HepG2 (cell line): ENCODE data around the gene CPM. TPM values are rescaled to one million over a fixed set of nuclear protein-coding genes. Genes with fewer than 3 reads are reported as not detected.

Source experiments
- ATAC-seq: fragments of 200-7000 bp; cut with Tn5 transposase; 3 replicates; pipeline ENCODE4 v1.9.1; 2020; ENCODE audit warnings: mild to moderate bottlenecking, moderate library complexity
- BruUV-seq: library from RNA; stranded (reverse); fragments of 400-500 nt; replicated peaks from 2 replicates; lab custom pipeline; 2021; lab: Mats Ljungman, UMichigan
- CTCF ChIA-PET: fragments of 300-600 bp; formaldehyde crosslinking; extraction: SDS; loops from one replicate; lab custom pipeline; 2021; ENCODE audit warnings: low total read pairs, inconsistent platforms, low intra/inter-chr PET ratio; lab: Yijun Ruan, JAX
- POLR2A ChIA-PET: fragments of 350-600 bp; sonication (Branson Sonifier 250); formaldehyde crosslinking; loops from one replicate; lab custom pipeline; 2020; ENCODE audit warnings: antibody characterized with exemption, inconsistent platforms; lab: Yijun Ruan, JAX
- DNase-seq: peaks from one replicate; pipeline ENCODE4 v3.0.0-alpha.2; 2015; ENCODE audit warnings: low spot score
- FAIRE-seq: peaks from 3 replicates; lab custom pipeline; 2011; peaks lifted over from hg19 to GRCh38; lab: Jason Lieb, UNC
- H2AFZ ChIP-seq: one replicate; pipeline ENCODE4 v1.6.1; 2011; ENCODE audit warnings: low read length, inconsistent platforms
- H3K27ac ChIP-seq: fragments of 300-600 bp; 3 replicates; pipeline ENCODE4 v1.8.0; 2011; ENCODE audit warnings: mixed run types, mild to moderate bottlenecking, mixed read lengths, low read length, inconsistent platforms; ENCODE audit not compliant: insufficient read depth; ENCODE audit errors: extremely low read length
- H3K27me3 ChIP-seq, 2 experiments: fragments of 200-600 bp in 1 of 2; 2 replicates in 1 of 2; 3 replicates in 1 of 2; pipeline versions ENCODE4 v1.6.0 to v1.8.0; 2011; ENCODE audit warnings: low read length in 2 of 2, mild to moderate bottlenecking in 2 of 2, moderate library complexity in 2 of 2, inconsistent platforms in 1 of 2; ENCODE audit not compliant: insufficient read depth in 2 of 2, control insufficient read depth in 1 of 2
- H3K36me3 ChIP-seq, 2 experiments: fragments of 200-600 bp in 1 of 2; replicated peaks in 1 of 2; 2 replicates in 1 of 2; 3 replicates in 1 of 2; pipeline versions ENCODE4 v1.5.1 to v1.8.0; 2011; ENCODE audit warnings: low read length in 2 of 2, inconsistent platforms in 1 of 2; ENCODE audit not compliant: insufficient read depth in 2 of 2, control insufficient read depth in 1 of 2
- H3K4me1 ChIP-seq: 2 replicates; pipeline ENCODE4 v1.5.1; 2012; ENCODE audit warnings: low read length, inconsistent platforms; ENCODE audit not compliant: insufficient read depth
- H3K4me2 ChIP-seq: 2 replicates; pipeline ENCODE4 v1.6.0; 2011; ENCODE audit warnings: low read depth, low read length, inconsistent platforms
- H3K4me3 ChIP-seq, 3 experiments: fragments of 200-600 bp in 1 of 3; sonication (generic), shearing (Covaris generic) in 1 of 3; replicated peaks in 1 of 3; 2 replicates each; pipeline ENCODE4 v1.5.1; 2011 to 2016; ENCODE audit warnings: low read length in 3 of 3, inconsistent platforms in 2 of 3, low read depth in 2 of 3, mild to moderate bottlenecking in 2 of 3, control low read depth in 1 of 3, mixed read lengths in 1 of 3; ENCODE audit not compliant: insufficient read depth in 1 of 3
- H3K79me2 ChIP-seq: one replicate; pipeline ENCODE4 v1.6.1; 2011; ENCODE audit warnings: low read length, inconsistent platforms; ENCODE audit not compliant: insufficient read depth
- H3K9ac ChIP-seq: 2 replicates; pipeline ENCODE4 v1.6.0; 2011; ENCODE audit warnings: mild to moderate bottlenecking, low read depth, low read length, inconsistent platforms; ENCODE audit not compliant: insufficient read depth
- H3K9me3 ChIP-seq: 2 replicates; pipeline ENCODE4 v1.5.1; 2012; ENCODE audit warnings: mild to moderate bottlenecking, low read length
- H4K20me1 ChIP-seq: 2 replicates; pipeline ENCODE4 v1.6.0; 2011; ENCODE audit warnings: inconsistent platforms, mild to moderate bottlenecking, low read length, moderate library complexity; ENCODE audit not compliant: insufficient read depth
- CEBPB ChIP-seq: IDR thresholded peaks from 2 replicates; pipeline ENCODE4 v1.6.1; 2011; ENCODE audit warnings: low read depth, low read length, improper control_type of control experiment, borderline replicate concordance
- CEBPG ChIP-seq: IDR thresholded peaks from 2 replicates; pipeline ENCODE4 v1.6.1; 2016
- DPF2 ChIP-seq: sonication (generic); formaldehyde crosslinking; IDR thresholded peaks from 2 replicates; pipeline ENCODE4 v1.4.0; 2020; ENCODE audit warnings: mild to moderate bottlenecking, low read depth, missing genetic modification reagents, borderline replicate concordance
- MEIS2 ChIP-seq: sonication (generic); formaldehyde crosslinking; IDR thresholded peaks from 2 replicates; pipeline ENCODE4 v1.9.0; 2021; ENCODE audit warnings: mild to moderate bottlenecking, missing genetic modification reagents
- NPAS2 ChIP-seq: sonication (generic); formaldehyde crosslinking; IDR thresholded peaks from 2 replicates; pipeline ENCODE4 v1.8.0; 2022; ENCODE audit warnings: mild to moderate bottlenecking, missing genetic modification reagents, borderline replicate concordance
- RBFOX2 ChIP-seq: fragments of 200-400 bp; formaldehyde crosslinking; IDR thresholded peaks from 2 replicates; pipeline ENCODE4 v1.6.1; 2017; ENCODE audit warnings: low read depth, mild to moderate bottlenecking, low read length
- YY1 ChIP-seq: IDR thresholded peaks from 2 replicates; pipeline ENCODE4 v1.6.1; 2011; ENCODE audit warnings: low read length, low read depth, moderate library complexity, mild to moderate bottlenecking; ENCODE audit not compliant: insufficient read depth, insufficient replicate concordance
- ZBTB34 ChIP-seq: sonication (generic); formaldehyde crosslinking; IDR thresholded peaks from 2 replicates; pipeline ENCODE4 v1.8.0; 2022; ENCODE audit warnings: mild to moderate bottlenecking, missing genetic modification reagents
- ZIK1 ChIP-seq: sonication (generic); formaldehyde crosslinking; IDR thresholded peaks from 2 replicates; pipeline ENCODE4 v1.5.0; 2020; ENCODE audit warnings: mild to moderate bottlenecking, low read depth, missing genetic modification reagents, borderline replicate concordance
- ZNF350 ChIP-seq: sonication (generic); formaldehyde crosslinking; IDR thresholded peaks from 2 replicates; pipeline ENCODE4 v1.4.0; 2020; ENCODE audit warnings: mild to moderate bottlenecking, low read depth, missing genetic modification reagents, borderline replicate concordance
- ZNF562 ChIP-seq: sonication (generic); formaldehyde crosslinking; IDR thresholded peaks from 2 replicates; pipeline ENCODE4 v1.8.0; 2022; ENCODE audit warnings: missing genetic modification reagents, borderline replicate concordance
- ZNF709 ChIP-seq: sonication (generic); formaldehyde crosslinking; IDR thresholded peaks from 2 replicates; pipeline ENCODE4 v1.5.0; 2020; ENCODE audit warnings: mild to moderate bottlenecking, missing genetic modification reagents
- ZNF839 ChIP-seq: sonication (generic); formaldehyde crosslinking; IDR thresholded peaks from 2 replicates; pipeline ENCODE4 v1.4.0; 2020; ENCODE audit warnings: missing genetic modification reagents, mild to moderate bottlenecking, borderline replicate concordance
- in situ Hi-C: cut with HindIII; loops from 2 replicates; pipeline ENCODE4 v1.10.0; 2017; ENCODE audit warnings: low pct_unique_long_range_greater_than_20kb; ENCODE audit not compliant: extremely low pct_ligation_motif_present
- intact Hi-C: fragments of 100-400 bp; cut with micrococcal nuclease; formaldehyde crosslinking; loops from one replicate; pipeline ENCODE4 v1.10.0; 2022; ENCODE audit not compliant: unreplicated experiment
- polyA plus RNA-seq, 8 experiments: library from polyadenylated mRNA; depleted of rRNA in 3 of 8; stranded (reverse) in 7 of 8; unstranded in 1 of 8; fragments of >200 nt; fragmentation: Illumina TruSeq in 4 of 8; extraction: Trizol in 4 of 8; gene quantifications; 2 replicates each; pipeline versions ENCODE4 v1.2.1 to v1.2.3, GENCODE V29; 2011 to 2016; ENCODE audit warnings: low read depth in 4 of 8, missing spikeins in 1 of 8, mixed read lengths in 1 of 8; ENCODE audit not compliant: insufficient read depth in 1 of 8
- total RNA-seq, 5 experiments: library from RNA; depleted of rRNA; stranded (reverse); fragments of >200 nt; fragmentation: Illumina TruSeq; extraction: Trizol; gene quantifications; 2 replicates each; pipeline ENCODE4 v1.2.3, GENCODE V29; 2016; ENCODE audit warnings: low read depth in 1 of 5
- TF ChIP-seq, protein P1 (sequence below): sonication (generic); formaldehyde crosslinking; IDR thresholded peaks from 2 replicates; pipeline ENCODE4 v1.5.0; 2020; ENCODE audit warnings: mild to moderate bottlenecking, missing genetic modification reagents
- TF ChIP-seq, protein P2 (sequence below): sonication (generic); formaldehyde crosslinking; IDR thresholded peaks from 2 replicates; pipeline ENCODE4 v1.5.0; 2020; ENCODE audit warnings: missing genetic modification reagents

CPM gene
- total and polyA plus RNA-seq, 2 of the 13 experiments (the other 11 are each of a cell fraction or from before 2014, with no cell fraction given), result not detected

- Histone ChIP-seq H3K36me3 (no peaks in the 10 kb centered on the region), H3K79me2 (no peaks in the 10 kb centered on the region), H4K20me1 (no peaks in the 10 kb centered on the region)
- CTCF ChIA-PET, result no interaction called here
- DNase-seq, result no peak
- TF ChIP-seq, protein P1, sequence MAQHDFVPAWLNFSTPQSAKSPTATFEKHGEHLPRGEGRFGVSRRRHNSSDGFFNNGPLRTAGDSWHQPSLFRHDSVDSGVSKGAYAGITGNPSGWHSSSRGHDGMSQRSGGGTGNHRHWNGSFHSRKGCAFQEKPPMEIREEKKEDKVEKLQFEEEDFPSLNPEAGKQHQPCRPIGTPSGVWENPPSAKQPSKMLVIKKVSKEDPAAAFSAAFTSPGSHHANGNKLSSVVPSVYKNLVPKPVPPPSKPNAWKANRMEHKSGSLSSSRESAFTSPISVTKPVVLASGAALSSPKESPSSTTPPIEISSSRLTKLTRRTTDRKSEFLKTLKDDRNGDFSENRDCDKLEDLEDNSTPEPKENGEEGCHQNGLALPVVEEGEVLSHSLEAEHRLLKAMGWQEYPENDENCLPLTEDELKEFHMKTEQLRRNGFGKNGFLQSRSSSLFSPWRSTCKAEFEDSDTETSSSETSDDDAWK (CRISPR knock-in tag), result no peak
- TF ChIP-seq CEBPG (CRISPR knock-in tag) (0 out of 2 replicates have a peak, but pooled peaks have one; percentile 26), RBFOX2 (no peak), ZBTB34 (CRISPR knock-in tag) (no peak), ZNF562 (CRISPR knock-in tag) (no peak), ZNF350 (CRISPR knock-in tag) (no peak), MEIS2 (CRISPR knock-in tag) (no peak), NPAS2 (CRISPR knock-in tag) (no peak), ZNF709 (CRISPR knock-in tag) (no peak), YY1 (no peak), CEBPB (peak; percentile 83), ZNF839 (no peak), ZIK1 (no peak), DPF2 (no peak)
- TF ChIP-seq, protein P2, sequence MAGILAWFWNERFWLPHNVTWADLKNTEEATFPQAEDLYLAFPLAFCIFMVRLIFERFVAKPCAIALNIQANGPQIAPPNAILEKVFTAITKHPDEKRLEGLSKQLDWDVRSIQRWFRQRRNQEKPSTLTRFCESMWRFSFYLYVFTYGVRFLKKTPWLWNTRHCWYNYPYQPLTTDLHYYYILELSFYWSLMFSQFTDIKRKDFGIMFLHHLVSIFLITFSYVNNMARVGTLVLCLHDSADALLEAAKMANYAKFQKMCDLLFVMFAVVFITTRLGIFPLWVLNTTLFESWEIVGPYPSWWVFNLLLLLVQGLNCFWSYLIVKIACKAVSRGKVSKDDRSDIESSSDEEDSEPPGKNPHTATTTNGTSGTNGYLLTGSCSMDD, result no peak
- TF ChIP-seq, all 625 proteins: peak for 2
- H3K4me3 ChIP-seq, result no peak overlapping the region
- H2AFZ ChIP-seq, result no peak overlapping the region
- in situ Hi-C loops (no loop called here), intact Hi-C loops (loop anchor here (10.0 kb wide), 1 partner anchor 134 kb away; no protein-coding TSS in a partner anchor)
- H3K27me3 ChIP-seq, result no peaks in the 10 kb centered on the region
- no TSS peak for BruUV-seq
- FAIRE-seq, result no peak
- peaks cover 25% of the 10 kb centered on the region for H3K4me1 ChIP-seq
- no peak overlapping the region for H3K4me2 ChIP-seq
- no peak for ATAC-seq
- no peaks in the 10 kb centered on the region for H3K9me3 ChIP-seq
- no peak overlapping the region for H3K27ac ChIP-seq
- POLR2A ChIA-PET, result no interaction called here
- H3K9ac ChIP-seq, result no peak overlapping the region
Observed at GRCh38 chr12:68940731-68941130, 7.8 kb upstream of the CPM start.
